ENCODE results near the gene CHST9. TPM values are rescaled to one million over a fixed set of nuclear protein-coding genes. Genes with fewer than 3 reads are reported as not detected.
A peak's percentile ranks its signal among the peaks of the same experiment; 100 is the strongest.
"Not testable (repeated sequence)": the region's sequence is repeated elsewhere in the genome, so short reads cannot be mapped to it uniquely, and the experiment has no call there.

The CHST9 gene
- total RNA-seq, 1 donor from 2014 or later: 2.4 TPM

DNA sequence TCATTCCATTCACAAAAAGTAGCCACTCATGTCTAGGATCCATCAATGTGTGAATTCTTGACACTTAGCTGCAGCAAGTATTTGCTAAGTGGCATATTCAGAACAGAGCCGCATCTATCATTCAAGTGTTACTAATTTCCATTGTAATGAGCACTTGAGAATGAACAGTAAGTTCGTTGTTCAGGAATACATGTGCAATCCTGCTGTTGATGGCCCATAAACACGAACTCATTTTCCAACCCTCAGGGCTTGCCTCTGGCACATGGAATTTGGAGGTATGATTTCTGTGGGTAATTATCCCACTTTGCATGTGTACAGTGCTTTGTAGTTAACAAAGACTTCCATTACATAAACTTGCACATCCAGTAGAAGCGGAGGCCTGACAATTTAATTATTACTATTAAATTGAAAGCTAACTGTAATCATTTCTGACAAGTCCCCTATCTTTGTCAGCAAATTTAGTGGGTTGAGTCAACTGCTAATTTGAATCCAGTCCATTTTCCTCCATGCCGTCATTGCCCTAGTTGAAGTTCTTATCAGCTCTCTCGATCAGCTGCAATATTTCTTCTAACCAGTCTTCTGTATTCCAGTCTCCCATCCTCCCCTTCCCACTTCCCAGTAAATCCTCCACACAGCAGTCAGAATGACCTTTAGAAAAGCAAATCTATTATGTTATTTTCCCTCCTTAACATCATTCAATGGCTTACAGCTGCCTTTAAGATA, 203.6 kb downstream of the CHST9 start:
- no peaks in the 10 kb centered on the region for H3K27me3 Mint-ChIP-seq (ENCODE audit: low read depth)
- peaks cover 8% of the 10 kb centered on the region for H3K9me3 Mint-ChIP-seq
- TF ChIP-seq, protein P1, sequence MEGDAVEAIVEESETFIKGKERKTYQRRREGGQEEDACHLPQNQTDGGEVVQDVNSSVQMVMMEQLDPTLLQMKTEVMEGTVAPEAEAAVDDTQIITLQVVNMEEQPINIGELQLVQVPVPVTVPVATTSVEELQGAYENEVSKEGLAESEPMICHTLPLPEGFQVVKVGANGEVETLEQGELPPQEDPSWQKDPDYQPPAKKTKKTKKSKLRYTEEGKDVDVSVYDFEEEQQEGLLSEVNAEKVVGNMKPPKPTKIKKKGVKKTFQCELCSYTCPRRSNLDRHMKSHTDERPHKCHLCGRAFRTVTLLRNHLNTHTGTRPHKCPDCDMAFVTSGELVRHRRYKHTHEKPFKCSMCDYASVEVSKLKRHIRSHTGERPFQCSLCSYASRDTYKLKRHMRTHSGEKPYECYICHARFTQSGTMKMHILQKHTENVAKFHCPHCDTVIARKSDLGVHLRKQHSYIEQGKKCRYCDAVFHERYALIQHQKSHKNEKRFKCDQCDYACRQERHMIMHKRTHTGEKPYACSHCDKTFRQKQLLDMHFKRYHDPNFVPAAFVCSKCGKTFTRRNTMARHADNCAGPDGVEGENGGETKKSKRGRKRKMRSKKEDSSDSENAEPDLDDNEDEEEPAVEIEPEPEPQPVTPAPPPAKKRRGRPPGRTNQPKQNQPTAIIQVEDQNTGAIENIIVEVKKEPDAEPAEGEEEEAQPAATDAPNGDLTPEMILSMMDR (IDR thresholded peaks at IDR 0.05; ENCODE audit: unreplicated experiment): no peak
- H3K36me3 Mint-ChIP-seq: peaks cover 5% of the 10 kb centered on the region
- peak overlapping the region; percentile 41 for H3K27ac Mint-ChIP-seq
- no peak overlapping the region for H3K4me3 Mint-ChIP-seq
- no peak for DNase-seq (ENCODE audit: low spot score in 2 of 2, unreplicated experiment in 2 of 2)
- H3K4me1 Mint-ChIP-seq: peaks cover 19% of the 10 kb centered on the region

DNA sequence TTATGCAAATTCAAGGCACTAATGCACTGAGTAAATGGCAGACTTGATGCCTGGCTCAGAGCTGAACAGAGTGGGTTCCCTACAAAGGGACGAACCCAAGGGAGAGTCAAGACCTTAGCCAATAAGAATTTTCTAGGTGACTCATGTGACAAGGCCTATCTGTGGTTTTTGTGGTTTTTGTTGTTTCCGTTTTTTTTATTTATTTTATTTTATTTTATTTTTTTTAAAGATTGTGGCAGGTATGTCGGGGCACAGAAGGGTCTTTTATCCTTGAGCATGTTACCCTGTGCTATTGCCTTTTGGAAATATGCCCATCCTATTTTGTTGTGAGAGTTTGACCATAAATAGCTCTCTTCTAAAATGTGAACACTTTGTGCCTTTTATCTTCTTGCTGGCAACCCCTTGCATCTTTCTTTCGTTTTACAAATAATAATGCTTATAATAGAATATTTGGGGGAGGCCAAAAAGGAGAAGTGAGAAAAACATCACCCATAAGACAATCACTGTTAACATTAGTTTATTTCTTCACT, 206.2 kb downstream of the CHST9 start:
- Mint-ChIP-seq H3K27ac (no peak overlapping the region), H3K4me3 (no peak overlapping the region), H3K27me3 (ENCODE audit: low read depth) (no peaks in the 10 kb centered on the region), H3K9me3 (no peaks in the 10 kb centered on the region), H3K36me3 (no peaks in the 10 kb centered on the region), H3K4me1 (peaks cover 28% of the 10 kb centered on the region)
- TF ChIP-seq, protein P1 (IDR thresholded peaks at IDR 0.05; ENCODE audit: unreplicated experiment): no peak
- no peak for DNase-seq (ENCODE audit: low spot score in 2 of 2, unreplicated experiment in 2 of 2)

GRCh38 chr18:26977781-26978180, 207.3 kb downstream of the CHST9 start:
- H3K4me1 Mint-ChIP-seq: peaks cover 28% of the 10 kb centered on the region
- H3K9me3 Mint-ChIP-seq: no peaks in the 10 kb centered on the region
- H3K4me3 Mint-ChIP-seq: no peak overlapping the region
- H3K36me3 Mint-ChIP-seq: no peaks in the 10 kb centered on the region
- TF ChIP-seq, protein P1 (IDR thresholded peaks at IDR 0.05; ENCODE audit: unreplicated experiment): no peak
- no peak overlapping the region for H3K27ac Mint-ChIP-seq
- no peaks in the 10 kb centered on the region for H3K27me3 Mint-ChIP-seq (ENCODE audit: low read depth)
- DNase-seq (ENCODE audit: low spot score in 2 of 2, unreplicated experiment in 2 of 2): no peak

- no peaks in the 10 kb centered on the region for H3K27me3 Mint-ChIP-seq (ENCODE audit: low read depth)
- no peaks in the 10 kb centered on the region for H3K36me3 Mint-ChIP-seq
- H3K4me1 Mint-ChIP-seq: peaks cover 18% of the 10 kb centered on the region
- no peaks in the 10 kb centered on the region for H3K9me3 Mint-ChIP-seq
- DNase-seq (ENCODE audit: low spot score in 2 of 2, unreplicated experiment in 2 of 2): no peak
- H3K4me3 Mint-ChIP-seq: no peak overlapping the region
- H3K27ac Mint-ChIP-seq: peak overlapping the region; percentile 64
- TF ChIP-seq, protein P1 (IDR thresholded peaks at IDR 0.05; ENCODE audit: unreplicated experiment): no peak
Measured at GRCh38 chr18:26976206-26976605, 208.9 kb downstream of the CHST9 start.

DNA sequence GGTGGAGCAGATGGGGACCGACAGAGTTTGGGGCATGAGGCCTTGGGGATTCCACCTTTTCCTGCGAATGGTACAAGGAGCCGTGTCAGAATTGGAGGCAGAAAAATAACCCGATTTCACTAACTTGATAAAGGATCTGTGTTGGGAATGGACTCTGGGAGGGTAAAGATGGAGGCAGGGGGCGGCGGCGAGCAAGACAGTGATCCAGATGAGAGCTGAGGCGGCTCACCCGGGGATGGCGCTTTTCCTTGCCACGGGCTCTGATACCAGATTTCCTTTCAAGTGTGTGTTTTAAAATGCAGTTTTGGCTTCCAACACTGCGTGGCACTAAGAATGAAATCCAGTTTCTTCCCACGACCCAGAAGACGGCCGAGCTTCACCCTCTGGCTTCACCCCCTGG, 212.6 kb downstream of the CHST9 start:
- H3K27me3 Mint-ChIP-seq (ENCODE audit: low read depth); H3K27ac Mint-ChIP-seq; H3K36me3 Mint-ChIP-seq; DNase-seq (ENCODE audit: low spot score in 2 of 2, unreplicated experiment in 2 of 2); H3K9me3 Mint-ChIP-seq; H3K4me3 Mint-ChIP-seq: not testable (repeated sequence)
- peaks cover 16% of the 10 kb centered on the region for H3K4me1 Mint-ChIP-seq

GRCh38 chr18:26971409-26971808, 213.7 kb downstream of the CHST9 start:
- Mint-ChIP-seq H3K27ac (no peak overlapping the region), H3K27me3 (ENCODE audit: low read depth) (no peaks in the 10 kb centered on the region), H3K4me1 (peaks cover 8% of the 10 kb centered on the region), H3K9me3 (no peaks in the 10 kb centered on the region), H3K36me3 (no peaks in the 10 kb centered on the region), H3K4me3 (no peak overlapping the region)
- TF ChIP-seq, protein P1 (IDR thresholded peaks at IDR 0.05; ENCODE audit: unreplicated experiment): no peak
- DNase-seq (ENCODE audit: low spot score in 2 of 2, unreplicated experiment in 2 of 2): no peak

Data from mesothelial cell of epicardium (in vitro differentiated cells).